ENCODE data around the gene EXOC4. TPM values are rescaled to one million over a fixed set of nuclear protein-coding genes. Genes with fewer than 3 reads are reported as not detected.

EXOC4 gene
- total and polyA plus RNA-seq, 2 donors (not counting 3 experiments of a cell fraction or from before 2014, with no cell fraction given) = 20.3 to 73.1 TPM

GRCh38 chr7:133292631-133293030 lies 39.8 kb downstream of the EXOC4 start:
- H3K9me1 ChIP-seq (replicated peaks; ENCODE audit: control insufficient read depth, extremely low read depth, insufficient read depth, low read length) = no peaks in the 10 kb centered on the region
- H3K36me3 ChIP-seq (ENCODE audit: control insufficient read depth in 2 of 2, extremely low read depth in 1 of 2, insufficient read depth in 2 of 2, low read length in 2 of 2) = peaks cover 0 to 3% of the 10 kb centered on the region in 2 experiments
- H4K20me1 ChIP-seq (replicated peaks; ENCODE audit: control insufficient read depth, extremely low read depth, insufficient read depth, low read length) = no peaks in the 10 kb centered on the region
- BruUV-seq (replicated peaks) = no TSS peak
- ChIA-PET POLR2A (no interaction called here), CTCF (interaction anchor here (1.2 to 3.1 kb wide), 3 partner anchors 9 to 24 kb away, joined by 3 to 8 read pairs (median 8); no protein-coding TSS in a partner anchor)
- H3K4me1 ChIP-seq (ENCODE audit: control insufficient read depth, extremely low read depth, insufficient read depth, low read length) = no peaks in the 10 kb centered on the region
- H3K9me3 ChIP-seq (replicated peaks; ENCODE audit: control insufficient read depth, insufficient read depth, low read length) = no peaks in the 10 kb centered on the region
- no peak overlapping the region for H3K4me3 ChIP-seq (replicated peaks in 1 of 3; ENCODE audit: insufficient read depth in 1 of 3, low read depth in 1 of 3, low read length in 3 of 3)
- H3K27ac ChIP-seq (ENCODE audit: insufficient read depth, low read depth, low read length) = no peak overlapping the region
- no peaks in the 10 kb centered on the region for H3K79me2 ChIP-seq (ENCODE audit: control insufficient read depth, insufficient read depth, low read length)
- no peak overlapping the region for H2AFZ ChIP-seq (ENCODE audit: low read depth, low read length)
- no peak overlapping the region for H3K9ac ChIP-seq (replicated peaks; ENCODE audit: extremely low read depth, insufficient read depth, low read length)
- TF ChIP-seq, protein P1, sequence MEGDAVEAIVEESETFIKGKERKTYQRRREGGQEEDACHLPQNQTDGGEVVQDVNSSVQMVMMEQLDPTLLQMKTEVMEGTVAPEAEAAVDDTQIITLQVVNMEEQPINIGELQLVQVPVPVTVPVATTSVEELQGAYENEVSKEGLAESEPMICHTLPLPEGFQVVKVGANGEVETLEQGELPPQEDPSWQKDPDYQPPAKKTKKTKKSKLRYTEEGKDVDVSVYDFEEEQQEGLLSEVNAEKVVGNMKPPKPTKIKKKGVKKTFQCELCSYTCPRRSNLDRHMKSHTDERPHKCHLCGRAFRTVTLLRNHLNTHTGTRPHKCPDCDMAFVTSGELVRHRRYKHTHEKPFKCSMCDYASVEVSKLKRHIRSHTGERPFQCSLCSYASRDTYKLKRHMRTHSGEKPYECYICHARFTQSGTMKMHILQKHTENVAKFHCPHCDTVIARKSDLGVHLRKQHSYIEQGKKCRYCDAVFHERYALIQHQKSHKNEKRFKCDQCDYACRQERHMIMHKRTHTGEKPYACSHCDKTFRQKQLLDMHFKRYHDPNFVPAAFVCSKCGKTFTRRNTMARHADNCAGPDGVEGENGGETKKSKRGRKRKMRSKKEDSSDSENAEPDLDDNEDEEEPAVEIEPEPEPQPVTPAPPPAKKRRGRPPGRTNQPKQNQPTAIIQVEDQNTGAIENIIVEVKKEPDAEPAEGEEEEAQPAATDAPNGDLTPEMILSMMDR (IDR thresholded peaks at IDR 0.05; ENCODE audit: extremely low read depth in 1 of 2, insufficient read depth in 1 of 2, low read depth in 1 of 2, low read length in 2 of 2) = no peak
- TF ChIP-seq FOS (IDR thresholded peaks at IDR 0.05; ENCODE audit: borderline replicate concordance, insufficient read depth, low read length) (no peak), EZH2 (IDR thresholded peaks at IDR 0.05; ENCODE audit: borderline replicate concordance, low read depth, low read length, severe bottlenecking) (no peak), JUN (IDR thresholded peaks at IDR 0.05; ENCODE audit: borderline replicate concordance, insufficient read depth, insufficient read length, low read depth) (no peak), POLR2A (IDR thresholded peaks at IDR 0.05; ENCODE audit: low read depth, low read length) (no peak)
- dilution Hi-C loops (cut with MboI; ENCODE audit: extremely low pct_ligation_motif_present, low sequenced_read_pairs) (no loop called here), intact Hi-C loops (cut with micrococcal nuclease) (no loop called here)
- no peak for DNase-seq (ENCODE audit: low read depth, low spot score)
- FAIRE-seq = no peak
- H3K27me3 ChIP-seq (ENCODE audit: control insufficient read depth in 2 of 2, insufficient read depth in 2 of 2, low read length in 2 of 2) = no peaks in the 10 kb centered on the region
- H3K4me2 ChIP-seq (ENCODE audit: insufficient read depth, low read length) = no peak overlapping the region
